ENCODE measurements around the gene DPM1. TPM values are rescaled to one million over a fixed set of nuclear protein-coding genes. Genes with fewer than 3 reads are reported as not detected.

DPM1 gene
- polyA plus RNA-seq, 1 donor from 2014 or later = 137 TPM

DNA sequence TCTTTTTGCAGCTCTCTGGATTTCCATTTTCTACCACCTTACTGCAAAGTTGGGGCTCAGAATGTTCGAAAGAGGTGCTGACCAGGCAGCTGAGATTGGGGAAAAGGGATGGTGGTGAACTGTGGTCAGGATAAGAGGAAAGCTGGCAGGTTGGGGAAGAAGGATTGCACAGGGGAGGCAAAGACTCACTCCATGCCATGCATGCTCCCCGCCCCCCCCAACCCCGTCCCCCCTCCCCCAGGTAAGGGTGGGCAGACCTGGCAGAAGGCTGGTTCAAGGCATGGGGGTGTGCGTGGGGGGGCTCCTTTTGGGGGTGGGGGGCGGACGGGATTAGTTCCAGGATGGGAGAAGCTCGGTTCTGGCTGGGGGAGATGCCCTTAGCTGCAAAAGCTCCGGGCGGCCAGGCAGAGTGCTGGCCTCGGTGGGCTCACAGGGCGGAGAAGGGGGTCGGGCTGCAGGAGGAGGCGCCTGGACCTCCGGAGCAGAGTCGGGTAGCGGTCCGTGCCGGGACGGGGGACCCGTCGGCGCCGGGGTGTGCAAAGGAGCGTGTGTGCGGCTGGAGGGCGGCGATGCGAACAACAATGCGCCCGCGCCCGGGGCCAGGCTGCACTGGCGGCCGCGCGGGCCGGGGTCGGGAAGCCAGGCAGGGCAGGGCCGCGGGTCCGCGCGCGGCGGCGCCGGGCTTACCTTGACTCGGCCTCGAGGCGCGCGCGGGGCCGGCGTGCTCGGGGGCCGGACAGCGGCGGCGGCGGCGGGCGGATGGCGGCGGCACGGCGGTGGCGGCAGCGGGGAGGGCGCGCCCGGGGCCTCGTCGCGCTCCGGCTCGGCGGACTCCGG is 28.0 kb downstream of the DPM1 start:
- Histone ChIP-seq H3K4me2 (ENCODE audit: low read length) (peak overlapping the region; percentile 66), H3K36me3 (ENCODE audit: insufficient read depth, low read length) (peaks cover 6% of the 10 kb centered on the region), H3K79me2 (replicated peaks; ENCODE audit: insufficient read depth, low read length) (peaks cover 48% of the 10 kb centered on the region), H3F3A (ENCODE audit: insufficient read depth, low read length, poor library complexity, severe bottlenecking) (no peaks in the 10 kb centered on the region), H3K27me3 (ENCODE audit: insufficient read depth, low read depth, low read length) (no peaks in the 10 kb centered on the region), H3K9me2 (ENCODE audit: insufficient read depth, low read length) (no peaks in the 10 kb centered on the region), H4K20me1 (ENCODE audit: insufficient read depth) (peaks cover 39% of the 10 kb centered on the region), H2AFZ (ENCODE audit: low read depth, low read length) (no peak overlapping the region), H3K9ac (ENCODE audit: low read length) (peak overlapping the region; percentile 96), H3K4me3 (ENCODE audit: low read length) (peak overlapping the region; percentile 67), H3K27ac (ENCODE audit: low read length) (peak overlapping the region; percentile 84), H3K9me3 (ENCODE audit: low read length) (no peaks in the 10 kb centered on the region)
- no peak for TF ChIP-seq SMC3 (conservative IDR thresholded peaks at IDR 0.05; ENCODE audit: poor library complexity)
- TF ChIP-seq, protein P1, sequence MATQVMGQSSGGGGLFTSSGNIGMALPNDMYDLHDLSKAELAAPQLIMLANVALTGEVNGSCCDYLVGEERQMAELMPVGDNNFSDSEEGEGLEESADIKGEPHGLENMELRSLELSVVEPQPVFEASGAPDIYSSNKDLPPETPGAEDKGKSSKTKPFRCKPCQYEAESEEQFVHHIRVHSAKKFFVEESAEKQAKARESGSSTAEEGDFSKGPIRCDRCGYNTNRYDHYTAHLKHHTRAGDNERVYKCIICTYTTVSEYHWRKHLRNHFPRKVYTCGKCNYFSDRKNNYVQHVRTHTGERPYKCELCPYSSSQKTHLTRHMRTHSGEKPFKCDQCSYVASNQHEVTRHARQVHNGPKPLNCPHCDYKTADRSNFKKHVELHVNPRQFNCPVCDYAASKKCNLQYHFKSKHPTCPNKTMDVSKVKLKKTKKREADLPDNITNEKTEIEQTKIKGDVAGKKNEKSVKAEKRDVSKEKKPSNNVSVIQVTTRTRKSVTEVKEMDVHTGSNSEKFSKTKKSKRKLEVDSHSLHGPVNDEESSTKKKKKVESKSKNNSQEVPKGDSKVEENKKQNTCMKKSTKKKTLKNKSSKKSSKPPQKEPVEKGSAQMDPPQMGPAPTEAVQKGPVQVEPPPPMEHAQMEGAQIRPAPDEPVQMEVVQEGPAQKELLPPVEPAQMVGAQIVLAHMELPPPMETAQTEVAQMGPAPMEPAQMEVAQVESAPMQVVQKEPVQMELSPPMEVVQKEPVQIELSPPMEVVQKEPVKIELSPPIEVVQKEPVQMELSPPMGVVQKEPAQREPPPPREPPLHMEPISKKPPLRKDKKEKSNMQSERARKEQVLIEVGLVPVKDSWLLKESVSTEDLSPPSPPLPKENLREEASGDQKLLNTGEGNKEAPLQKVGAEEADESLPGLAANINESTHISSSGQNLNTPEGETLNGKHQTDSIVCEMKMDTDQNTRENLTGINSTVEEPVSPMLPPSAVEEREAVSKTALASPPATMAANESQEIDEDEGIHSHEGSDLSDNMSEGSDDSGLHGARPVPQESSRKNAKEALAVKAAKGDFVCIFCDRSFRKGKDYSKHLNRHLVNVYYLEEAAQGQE (IDR thresholded peaks at IDR 0.05; ENCODE audit: borderline replicate concordance) = peak; percentile 32

GRCh38 chr20:50929299-50930138 is 28.8 kb downstream of the DPM1 start:
- TF ChIP-seq MXI1 (conservative IDR thresholded peaks at IDR 0.05; ENCODE audit: poor library complexity, severe bottlenecking) (peak; percentile 41), SMC3 (conservative IDR thresholded peaks at IDR 0.05; ENCODE audit: poor library complexity) (peak; percentile 85), EZH2 (IDR thresholded peaks at IDR 0.05; ENCODE audit: borderline replicate concordance, insufficient read depth, low read length, poor library complexity, severe bottlenecking) (no peak), POLR2AphosphoS5 (IDR thresholded peaks at IDR 0.05) (peak; percentile 62), TAF1 (IDR thresholded peaks at IDR 0.05; ENCODE audit: low read depth) (peak; percentile 76), RAD21 (conservative IDR thresholded peaks at IDR 0.05) (peak; percentile 77), EP300 (conservative IDR thresholded peaks at IDR 0.05; ENCODE audit: poor library complexity, severe bottlenecking) (peak; percentile 63)
- TF ChIP-seq, protein P1 (IDR thresholded peaks at IDR 0.05; ENCODE audit: borderline replicate concordance) = peak; percentile 66
- TF ChIP-seq, protein P2, sequence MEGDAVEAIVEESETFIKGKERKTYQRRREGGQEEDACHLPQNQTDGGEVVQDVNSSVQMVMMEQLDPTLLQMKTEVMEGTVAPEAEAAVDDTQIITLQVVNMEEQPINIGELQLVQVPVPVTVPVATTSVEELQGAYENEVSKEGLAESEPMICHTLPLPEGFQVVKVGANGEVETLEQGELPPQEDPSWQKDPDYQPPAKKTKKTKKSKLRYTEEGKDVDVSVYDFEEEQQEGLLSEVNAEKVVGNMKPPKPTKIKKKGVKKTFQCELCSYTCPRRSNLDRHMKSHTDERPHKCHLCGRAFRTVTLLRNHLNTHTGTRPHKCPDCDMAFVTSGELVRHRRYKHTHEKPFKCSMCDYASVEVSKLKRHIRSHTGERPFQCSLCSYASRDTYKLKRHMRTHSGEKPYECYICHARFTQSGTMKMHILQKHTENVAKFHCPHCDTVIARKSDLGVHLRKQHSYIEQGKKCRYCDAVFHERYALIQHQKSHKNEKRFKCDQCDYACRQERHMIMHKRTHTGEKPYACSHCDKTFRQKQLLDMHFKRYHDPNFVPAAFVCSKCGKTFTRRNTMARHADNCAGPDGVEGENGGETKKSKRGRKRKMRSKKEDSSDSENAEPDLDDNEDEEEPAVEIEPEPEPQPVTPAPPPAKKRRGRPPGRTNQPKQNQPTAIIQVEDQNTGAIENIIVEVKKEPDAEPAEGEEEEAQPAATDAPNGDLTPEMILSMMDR (IDR thresholded peaks at IDR 0.05; ENCODE audit: poor library complexity, severe bottlenecking) = peak; percentile 99
- Histone ChIP-seq H3K4me2 (ENCODE audit: low read length) (peak overlapping the region; percentile 91), H4K20me1 (ENCODE audit: insufficient read depth) (peaks cover 47% of the 10 kb centered on the region)

More at GRCh38 chr20:50929299-50930138, 28.8 kb downstream of the DPM1 start:
- Histone ChIP-seq H3K4me3 (ENCODE audit: low read length) (peak overlapping the region; percentile 67), H3K9me2 (ENCODE audit: insufficient read depth, low read length) (no peaks in the 10 kb centered on the region), H3K79me2 (replicated peaks; ENCODE audit: insufficient read depth, low read length) (peaks cover 56% of the 10 kb centered on the region), H2AFZ (ENCODE audit: low read depth, low read length) (no peak overlapping the region), H3K9ac (ENCODE audit: low read length) (peak overlapping the region; percentile 96), H3K27ac (ENCODE audit: low read length) (peak overlapping the region; percentile 84), H3K9me3 (ENCODE audit: low read length) (no peaks in the 10 kb centered on the region), H3K36me3 (ENCODE audit: insufficient read depth, low read length) (peaks cover 6% of the 10 kb centered on the region), H3F3A (ENCODE audit: insufficient read depth, low read length, poor library complexity, severe bottlenecking) (no peaks in the 10 kb centered on the region), H3K27me3 (ENCODE audit: insufficient read depth, low read depth, low read length) (no peaks in the 10 kb centered on the region)
